IPS-11a (cell line): ENCODE data around the gene NBPF3.
"Not testable (repeated sequence)": the region's sequence is repeated elsewhere in the genome, so short reads cannot be mapped to it uniquely, and the experiment has no call there.

Experiments
- H3K4me3 ChIP-seq: one replicate; pipeline ENCODE4 v1.5.1; 2013; ENCODE audit warnings: low read depth, low read length, control low read depth

The NBPF3 gene, protein sequence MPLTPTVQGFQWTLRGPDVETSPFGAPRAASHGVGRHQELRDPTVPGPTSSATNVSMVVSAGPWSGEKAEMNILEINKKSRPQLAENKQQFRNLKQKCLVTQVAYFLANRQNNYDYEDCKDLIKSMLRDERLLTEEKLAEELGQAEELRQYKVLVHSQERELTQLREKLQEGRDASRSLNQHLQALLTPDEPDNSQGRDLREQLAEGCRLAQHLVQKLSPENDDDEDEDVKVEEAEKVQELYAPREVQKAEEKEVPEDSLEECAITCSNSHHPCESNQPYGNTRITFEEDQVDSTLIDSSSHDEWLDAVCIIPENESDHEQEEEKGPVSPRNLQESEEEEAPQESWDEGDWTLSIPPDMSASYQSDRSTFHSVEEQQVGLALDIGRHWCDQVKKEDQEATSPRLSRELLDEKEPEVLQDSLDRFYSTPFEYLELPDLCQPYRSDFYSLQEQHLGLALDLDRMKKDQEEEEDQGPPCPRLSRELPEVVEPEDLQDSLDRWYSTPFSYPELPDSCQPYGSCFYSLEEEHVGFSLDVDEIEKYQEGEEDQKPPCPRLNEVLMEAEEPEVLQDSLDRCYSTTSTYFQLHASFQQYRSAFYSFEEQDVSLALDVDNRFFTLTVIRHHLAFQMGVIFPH

DNA sequence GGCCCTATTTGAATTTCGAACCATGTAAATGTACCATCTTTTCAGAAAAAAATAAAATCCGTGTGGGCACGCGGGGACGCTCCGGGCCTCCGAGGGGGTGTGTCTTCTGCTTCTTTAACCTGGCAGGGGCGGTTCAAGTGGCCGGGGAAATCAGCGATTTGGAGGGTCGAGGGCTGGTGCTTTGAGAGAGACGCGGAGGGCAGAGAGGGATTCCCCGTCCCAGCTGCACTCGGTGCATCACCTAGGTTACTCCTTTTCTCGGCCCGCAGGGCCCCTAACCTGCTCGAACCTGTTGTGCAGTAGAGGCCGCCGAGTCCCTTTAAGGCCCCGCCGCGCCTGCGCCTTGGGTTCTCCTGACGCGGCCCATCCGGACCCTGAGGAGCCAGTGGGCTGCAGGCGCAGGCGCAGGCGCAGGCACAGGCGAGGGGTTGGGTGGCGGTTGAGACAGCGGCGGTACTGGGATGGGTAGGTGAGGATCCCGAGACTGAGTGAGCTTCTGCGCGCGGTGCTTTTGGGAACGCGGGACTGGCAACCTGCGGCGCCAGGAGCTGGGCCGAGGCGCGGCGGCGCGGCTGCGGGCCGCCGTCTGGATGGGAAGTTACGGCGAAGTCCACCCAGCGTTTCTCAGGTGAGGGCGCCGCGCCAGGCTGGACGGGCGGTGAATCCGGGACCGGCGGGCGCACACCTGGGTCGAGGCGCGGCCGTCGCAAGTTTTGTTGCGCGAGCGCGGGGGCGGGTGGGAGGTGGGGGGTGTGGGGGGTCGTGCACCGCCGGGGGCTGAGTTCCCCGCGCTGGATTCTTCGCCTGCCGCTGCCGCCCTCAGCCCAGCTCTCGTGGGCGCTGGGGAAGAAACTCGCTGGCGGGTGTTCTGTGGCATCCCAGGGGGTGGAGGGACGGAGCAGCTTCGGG, at the start of gene NBPF3:
Gene NBPF3 (plus strand): TSS at position 417 of the 909 bp plus-strand sequence. CDS start 4,950 bp downstream, outside the sequence.
- peak within 1 kb of the TSS; percentile 51 for H3K4me3 ChIP-seq

DNA sequence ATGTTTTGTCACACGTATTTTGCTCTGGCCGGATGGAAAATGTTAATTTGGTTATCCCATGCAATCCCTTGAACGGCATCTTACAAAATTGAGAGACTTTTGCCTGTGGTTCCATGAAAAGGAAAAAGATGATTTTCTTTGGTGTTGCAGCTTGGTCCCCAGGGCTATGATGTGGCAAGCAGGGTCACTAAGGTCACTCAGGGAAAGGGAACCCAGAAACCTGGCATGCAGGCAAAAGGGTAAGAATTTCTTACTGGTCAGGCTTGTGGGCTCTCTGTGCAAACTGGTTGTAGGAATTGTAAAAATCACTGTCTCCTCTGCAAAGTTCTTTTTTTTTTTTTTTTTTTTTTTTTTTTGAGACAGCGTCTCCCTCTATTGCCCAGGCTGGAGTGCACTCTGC, 48.4 kb upstream of the NBPF3 start:
- H3K4me3 ChIP-seq: no peak overlapping the region

DNA sequence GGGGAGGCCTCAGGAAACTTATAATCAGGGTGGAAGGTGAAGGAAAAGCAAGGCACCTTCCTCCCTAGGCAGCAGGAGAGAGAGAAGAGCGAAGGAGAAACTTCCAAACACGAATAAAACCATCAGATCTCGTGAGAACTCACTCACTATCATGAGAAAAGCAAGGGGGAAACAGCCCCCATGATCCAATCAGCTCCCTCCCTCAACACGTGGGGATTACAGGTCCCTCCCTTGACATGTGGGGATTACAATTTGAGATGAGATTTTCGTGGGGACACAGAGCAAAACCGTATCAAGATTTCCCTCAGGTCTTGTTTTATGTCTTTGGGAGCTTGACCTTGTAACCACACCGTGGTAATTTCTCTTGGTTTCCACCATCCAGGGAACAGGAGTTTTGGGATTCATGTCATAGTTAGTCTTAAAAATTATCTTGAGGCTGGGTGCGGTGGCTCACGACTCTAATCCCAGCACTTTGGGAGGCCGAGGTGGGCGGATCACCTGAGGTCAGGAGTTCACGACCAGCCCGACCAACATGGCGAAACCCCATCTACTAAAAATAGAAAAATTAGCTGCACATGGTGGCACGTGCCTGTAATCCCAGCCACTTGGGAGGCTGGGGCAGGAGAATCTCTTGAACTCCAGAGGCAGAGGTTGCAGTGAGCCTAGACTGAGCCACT, 47.2 kb upstream of the NBPF3 start:
- no peak overlapping the region for H3K4me3 ChIP-seq

DNA sequence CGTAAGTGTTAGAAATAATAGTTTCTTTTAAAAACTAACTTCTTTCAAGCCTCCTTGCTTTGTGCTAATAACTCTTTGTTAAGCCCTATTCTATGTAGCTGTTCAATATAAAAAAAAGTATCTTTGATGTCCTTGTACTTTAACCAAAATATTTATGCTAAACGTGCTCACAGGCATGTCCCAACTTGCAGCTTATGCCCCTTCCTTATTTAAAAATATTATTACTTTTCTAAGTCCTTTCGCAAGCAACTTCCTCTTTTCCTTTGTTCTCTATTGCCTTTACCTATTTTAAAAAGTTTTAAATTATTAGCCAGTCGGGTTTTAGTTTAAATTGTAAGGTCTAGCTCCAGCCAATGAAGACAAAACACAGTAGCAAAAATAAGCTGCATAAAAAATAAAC, 43.4 kb upstream of the NBPF3 start:
- no peak overlapping the region for H3K4me3 ChIP-seq

DNA sequence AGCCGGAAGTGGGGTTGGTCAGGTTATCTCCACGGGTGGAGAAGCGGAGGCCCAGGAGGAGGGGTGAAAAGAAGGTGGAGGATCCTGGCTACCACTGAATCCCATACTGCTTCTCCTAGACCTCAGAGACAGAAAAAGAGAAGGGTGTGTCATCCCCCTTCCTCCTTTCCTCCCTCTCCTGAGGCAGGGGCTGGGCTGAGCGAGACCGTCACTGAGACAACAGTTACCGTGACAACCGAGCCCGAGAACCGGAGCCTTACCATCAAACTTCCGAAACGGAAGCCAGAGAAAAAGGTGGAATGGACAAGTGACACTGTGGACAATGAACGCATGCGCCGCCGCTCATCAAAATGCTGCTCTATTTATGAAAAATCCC, 42.1 kb upstream of the NBPF3 start:
- no peak overlapping the region for H3K4me3 ChIP-seq

DNA sequence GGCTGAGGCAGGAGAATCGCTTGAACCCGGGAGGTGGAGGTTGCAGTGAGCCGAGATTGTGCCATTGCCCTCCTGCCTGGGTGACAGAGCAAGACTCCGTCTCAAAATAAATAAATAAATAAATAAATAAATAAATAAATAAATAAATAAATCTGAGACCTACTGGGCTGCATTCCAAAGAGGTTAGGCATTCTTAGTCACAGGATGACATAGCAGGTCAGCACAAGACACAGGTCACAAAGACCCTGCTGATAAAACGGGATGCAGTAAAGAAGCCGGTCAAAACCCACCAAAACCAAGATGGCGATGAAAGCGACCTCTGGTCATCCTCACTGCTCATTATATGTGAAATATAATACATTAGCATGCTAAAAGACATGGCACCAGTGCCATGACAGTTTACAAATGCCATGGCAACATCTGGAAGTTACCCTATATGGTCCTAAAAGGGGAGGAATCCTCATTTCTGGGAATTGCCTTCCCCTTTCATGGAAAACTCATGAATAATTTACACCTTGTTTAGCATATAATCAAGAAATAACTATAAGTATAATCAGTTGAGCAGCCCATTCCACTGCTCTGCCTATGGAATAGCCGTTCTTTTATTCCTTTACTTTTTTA, 38.1 kb upstream of the NBPF3 start:
- not testable (repeated sequence) for H3K4me3 ChIP-seq

DNA sequence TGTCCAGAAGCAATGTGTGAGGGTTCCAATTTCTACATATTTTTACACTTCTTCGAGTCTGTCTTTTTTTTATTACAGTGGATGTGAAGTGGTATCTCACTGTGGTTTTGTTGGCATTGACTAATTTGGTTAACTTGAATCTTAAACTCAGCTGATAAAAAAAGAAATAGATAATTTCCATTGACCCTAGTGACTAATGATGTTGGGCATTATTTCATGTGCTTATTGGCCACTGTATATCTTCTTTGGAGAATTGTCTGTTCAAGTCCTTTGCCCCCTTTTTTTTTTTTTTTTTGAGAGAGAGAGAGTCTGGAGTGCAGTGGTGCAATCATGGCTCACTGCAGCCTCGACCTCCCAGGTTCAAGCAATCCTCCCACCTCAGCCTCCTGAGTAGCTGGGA, 33.3 kb upstream of the NBPF3 start:
- H3K4me3 ChIP-seq: no peak overlapping the region

DNA sequence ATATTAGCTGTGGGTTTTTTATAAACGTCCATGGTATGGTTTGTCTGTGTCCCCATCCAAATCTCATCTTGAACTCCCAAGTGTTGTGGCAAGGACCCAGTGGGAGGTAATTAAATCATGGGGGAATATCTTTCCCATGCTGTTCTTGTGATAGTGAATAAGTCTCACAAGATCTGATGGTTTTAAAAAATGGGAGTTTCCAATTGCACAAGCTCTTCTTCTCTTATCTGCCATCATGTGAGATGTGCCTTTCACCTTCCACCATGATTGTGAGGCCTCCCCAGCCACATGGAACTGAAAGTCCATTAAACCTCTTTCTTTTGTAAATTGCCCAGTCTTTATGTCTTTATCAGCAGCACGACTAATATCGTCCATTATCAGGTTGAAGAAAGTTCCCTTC, 30.0 kb upstream of the NBPF3 start:
- not testable (repeated sequence) for H3K4me3 ChIP-seq

DNA sequence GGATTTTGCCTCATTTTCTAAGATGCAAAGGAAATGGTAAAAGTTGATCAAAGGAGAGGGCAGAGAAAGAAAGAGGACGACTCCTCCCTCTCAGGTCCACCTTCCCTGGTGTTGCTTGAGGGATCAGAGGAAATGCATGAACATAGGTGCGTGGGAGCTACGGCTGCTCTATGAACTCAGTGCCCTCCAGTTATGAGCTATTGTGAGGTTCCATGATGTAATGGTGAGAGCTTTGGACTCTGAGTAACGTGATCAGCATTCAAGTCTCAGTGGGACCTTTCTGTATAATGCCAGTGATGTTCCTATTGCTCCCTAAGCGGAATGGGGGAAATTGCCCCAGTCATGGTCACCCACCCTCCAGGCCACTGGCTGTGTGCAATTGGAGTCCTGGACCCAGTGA, 25.9 kb upstream of the NBPF3 start:
- H3K4me3 ChIP-seq: no peak overlapping the region

DNA sequence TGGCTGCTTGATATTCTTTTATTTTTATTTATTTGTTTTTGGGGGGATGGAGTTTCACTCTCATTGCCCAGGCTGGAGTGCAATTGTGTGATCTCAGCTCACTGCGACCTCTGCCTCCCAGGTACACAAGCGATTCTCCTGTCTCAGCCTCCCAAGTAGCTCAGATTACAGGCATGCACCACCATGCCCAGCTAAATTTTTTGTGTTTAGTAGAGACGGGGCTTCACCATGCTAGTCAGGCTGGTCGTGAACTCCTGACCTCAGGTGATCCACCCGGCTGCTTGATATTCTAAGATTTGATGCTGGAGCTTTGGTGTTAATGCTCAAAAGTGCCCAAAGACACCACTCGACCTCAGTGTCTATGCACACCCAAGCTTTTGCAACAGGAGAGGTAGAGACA, 19.6 kb upstream of the NBPF3 start:
- not testable (repeated sequence) for H3K4me3 ChIP-seq

DNA sequence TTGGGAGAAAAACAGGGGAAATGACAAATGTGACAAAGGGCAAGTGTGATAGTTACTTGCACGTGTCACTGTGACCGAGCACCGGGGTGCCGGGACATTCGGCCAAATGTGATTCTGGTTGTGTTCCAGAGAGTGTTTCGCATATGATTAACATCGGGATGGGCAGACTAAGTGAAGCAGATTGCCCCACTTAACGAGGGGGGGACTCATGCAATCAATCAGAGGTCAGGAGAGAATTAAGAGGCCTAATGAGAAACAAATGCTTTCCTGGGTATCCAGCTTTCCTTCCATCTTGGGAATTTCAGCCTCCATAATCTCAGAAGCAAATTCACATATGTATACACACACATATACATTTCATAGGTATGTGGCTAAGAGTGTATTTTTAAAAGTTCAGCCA, 18.6 kb upstream of the NBPF3 start:
- not testable (repeated sequence) for H3K4me3 ChIP-seq

DNA sequence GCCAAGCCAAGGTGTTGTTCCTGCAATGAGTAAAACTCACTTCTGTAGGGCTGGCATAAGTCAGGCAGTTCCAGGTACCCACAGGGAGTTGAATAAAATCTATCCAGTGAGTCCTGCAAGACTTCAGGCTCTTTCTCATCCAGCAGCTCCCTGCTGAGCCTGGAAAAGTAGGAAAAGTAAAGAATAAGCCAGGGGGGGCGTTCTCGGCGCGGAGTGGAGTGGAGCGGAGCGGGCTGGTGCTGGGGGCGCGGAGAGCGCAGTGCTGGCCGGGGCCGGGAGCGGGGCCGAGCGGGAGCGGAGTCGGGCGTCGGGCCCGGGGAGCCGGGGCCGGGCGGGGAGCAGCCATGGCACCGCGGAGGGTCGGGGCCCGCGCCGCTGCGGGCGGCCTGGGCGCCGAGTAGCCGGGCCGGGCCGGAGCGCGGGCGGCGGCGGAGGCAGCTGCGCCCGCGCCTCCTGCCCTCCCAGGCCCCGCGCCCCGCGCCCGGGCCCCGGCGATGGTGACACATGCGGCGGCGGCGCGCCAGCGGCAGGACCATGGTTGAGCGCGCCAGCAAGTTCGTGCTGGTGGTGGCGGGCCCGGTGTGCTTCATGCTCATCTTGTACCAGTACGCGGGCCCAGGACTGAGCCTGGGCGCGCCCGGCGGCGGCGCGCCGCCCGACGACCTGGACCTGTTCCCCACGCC, 12.0 kb upstream of the NBPF3 start:
- not testable (repeated sequence) for H3K4me3 ChIP-seq

DNA sequence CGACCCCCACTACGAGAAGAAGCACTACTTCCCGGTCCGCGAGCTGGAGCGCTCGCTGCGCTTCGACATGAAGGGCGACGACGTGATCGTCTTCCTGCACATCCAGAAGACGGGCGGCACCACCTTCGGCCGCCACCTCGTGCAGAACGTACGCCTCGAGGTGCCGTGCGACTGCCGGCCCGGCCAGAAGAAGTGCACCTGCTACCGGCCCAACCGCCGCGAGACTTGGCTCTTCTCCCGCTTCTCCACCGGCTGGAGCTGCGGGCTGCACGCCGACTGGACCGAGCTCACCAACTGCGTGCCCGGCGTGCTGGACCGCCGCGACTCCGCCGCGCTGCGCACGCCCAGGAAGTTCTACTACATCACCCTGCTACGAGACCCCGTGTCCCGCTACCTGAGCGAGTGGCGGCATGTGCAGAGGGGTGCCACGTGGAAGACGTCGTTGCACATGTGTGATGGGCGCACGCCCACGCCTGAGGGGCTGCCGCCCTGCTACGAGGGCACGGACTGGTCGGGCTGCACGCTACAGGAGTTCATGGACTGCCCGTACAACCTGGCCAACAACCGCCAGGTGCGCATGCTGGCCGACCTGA, 11.4 kb upstream of the NBPF3 start:
- not testable (repeated sequence) for H3K4me3 ChIP-seq

DNA sequence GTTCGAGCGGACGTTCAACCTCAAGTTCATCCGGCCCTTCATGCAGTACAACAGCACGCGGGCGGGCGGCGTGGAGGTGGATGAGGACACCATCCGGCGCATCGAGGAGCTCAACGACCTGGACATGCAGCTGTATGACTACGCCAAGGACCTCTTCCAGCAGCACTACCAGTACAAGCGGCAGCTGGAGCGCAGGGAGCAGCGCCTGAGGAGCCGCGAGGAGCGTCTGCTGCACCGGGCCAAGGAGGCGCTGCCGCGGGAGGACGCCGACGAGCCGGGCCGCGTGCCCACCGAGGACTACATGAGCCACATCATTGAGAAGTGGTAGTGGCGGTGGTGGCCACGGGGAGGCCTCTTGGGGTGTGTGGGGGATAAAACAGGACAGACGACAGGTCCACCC, 10.7 kb upstream of the NBPF3 start:
- not testable (repeated sequence) for H3K4me3 ChIP-seq

DNA sequence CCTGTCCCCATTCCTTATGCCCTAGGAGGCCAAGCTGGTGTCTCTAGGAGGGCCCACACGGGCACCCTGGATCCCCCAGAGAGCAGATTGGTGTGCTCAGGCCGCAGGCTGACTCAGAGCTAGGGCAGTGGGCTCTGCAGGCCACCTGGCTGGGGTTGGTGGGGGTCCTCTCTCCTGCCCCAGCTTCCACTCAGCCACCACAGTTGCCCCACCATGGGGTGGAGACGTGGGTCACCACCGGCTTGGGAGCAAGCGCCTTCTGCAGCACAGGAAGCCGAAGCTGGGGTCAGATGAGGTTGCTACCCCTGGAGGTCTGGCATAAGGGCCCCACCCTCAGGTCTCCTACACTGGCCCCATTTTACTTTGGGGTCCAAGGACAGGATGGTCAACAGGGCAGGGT, 9.1 kb upstream of the NBPF3 start:
- H3K4me3 ChIP-seq: not testable (repeated sequence)

DNA sequence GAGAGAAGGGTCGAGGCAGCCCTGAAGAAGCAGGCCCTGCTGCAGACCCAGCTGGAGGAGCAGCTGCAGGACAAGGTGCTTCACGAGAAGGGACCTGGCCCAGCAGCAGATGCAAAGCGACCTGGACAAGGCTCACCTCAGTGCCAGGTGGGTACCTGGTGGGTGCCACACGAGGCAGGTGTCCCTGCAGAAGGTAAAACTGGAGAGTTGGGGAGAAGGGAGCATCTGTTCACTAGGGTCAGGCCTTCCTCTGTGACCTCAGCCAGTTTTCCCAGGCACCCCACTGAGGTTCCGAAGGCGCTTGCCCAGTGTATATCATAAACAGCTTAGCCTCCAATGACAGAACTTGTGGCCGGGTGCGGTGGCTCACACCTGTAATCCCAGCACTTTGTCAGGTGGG, 5.5 kb upstream of the NBPF3 start:
- no peak overlapping the region for H3K4me3 ChIP-seq

DNA sequence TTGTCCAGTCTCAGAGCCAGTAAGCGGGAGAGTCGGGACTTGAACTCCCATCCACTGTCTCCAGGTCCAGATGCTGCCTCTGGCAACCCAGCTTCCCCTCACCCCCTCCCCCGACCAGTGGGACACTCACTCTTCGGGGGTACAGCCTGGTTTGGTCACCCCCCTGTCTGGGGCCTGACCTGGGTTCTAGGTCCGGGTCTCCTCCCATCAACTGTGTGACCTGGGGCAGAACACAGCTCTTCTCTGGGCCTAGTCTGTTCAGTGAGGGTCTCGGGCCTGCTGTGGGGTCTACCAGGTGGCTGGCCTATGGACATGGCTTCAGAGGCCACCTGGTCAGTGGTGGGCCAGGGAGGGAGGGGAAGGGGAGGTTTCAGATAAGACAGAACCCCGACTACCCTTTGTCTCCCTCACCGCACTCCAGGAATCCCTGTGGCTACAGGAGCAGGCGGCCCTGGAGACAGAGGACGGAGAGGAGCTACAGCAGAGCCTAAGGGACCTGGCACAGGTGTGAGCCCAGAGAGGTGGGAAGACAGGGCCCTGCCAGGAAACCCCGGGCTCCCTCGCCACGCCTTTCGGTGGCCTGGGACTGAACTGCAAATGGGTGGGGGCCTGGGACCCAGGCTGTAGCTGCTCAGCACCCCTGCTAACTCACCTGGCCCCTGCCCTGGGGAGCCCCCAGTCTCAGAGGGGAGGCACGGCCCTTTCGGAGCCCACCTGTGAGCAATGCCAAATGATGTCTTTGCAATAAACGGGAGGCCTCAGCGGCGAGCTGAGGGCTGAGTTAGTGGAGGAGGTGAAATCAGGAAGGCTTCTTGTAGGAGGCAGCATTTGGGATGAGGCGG, 4.1 kb upstream of the NBPF3 start:
- peak overlapping the region; percentile 13 for H3K4me3 ChIP-seq

DNA sequence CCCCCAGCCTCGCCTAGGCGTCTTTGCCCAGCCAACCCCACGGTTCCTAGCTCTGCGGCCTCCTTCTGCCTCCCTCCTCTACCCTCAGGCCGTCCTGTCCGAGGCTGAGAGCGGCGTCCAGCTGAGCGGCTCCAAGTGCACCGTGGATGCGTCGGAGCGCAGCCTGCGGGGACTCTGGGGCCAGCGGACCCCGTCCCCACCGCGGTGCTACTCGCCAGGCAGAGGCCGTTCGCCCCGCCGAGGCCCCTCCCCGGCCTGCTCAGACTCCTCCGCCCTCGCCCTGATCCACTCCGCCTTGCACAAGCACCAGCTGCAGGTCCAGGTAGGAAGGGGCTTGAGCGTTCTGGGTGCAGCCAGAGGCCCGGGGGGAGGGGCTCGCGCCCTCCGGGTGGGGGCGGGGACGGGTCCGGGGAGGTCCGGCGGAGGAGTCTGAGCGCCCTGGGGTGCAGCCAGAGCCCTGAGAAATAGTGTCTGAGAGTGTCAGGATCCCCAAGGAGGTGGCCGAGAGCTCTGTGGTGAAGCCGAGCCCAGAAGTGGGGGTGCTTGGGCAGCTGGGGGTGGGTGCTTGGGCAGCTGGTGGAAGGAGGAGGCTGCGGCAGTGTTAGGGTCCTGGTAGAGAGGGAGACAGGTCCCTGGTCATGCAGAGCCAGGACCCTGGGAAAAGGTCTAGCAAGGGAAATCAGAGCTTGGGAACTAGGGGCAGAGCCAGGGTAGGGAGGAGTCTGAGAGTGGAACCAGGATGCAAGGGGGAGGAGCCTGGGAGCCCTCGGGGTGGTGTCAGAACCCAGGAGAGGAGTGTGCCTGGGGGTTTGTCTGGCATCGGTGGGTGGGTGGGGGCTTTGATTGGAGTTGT, 3.2 kb upstream of the NBPF3 start:
- peak overlapping the region; percentile 13 for H3K4me3 ChIP-seq
